WI38 (cell line): ENCODE results near the gene PARS2.
"Not testable (repeated sequence)": the region's sequence is repeated elsewhere in the genome, so short reads cannot be mapped to it uniquely, and the experiment has no call there.

ENCODE experiments used
- H3K4me3 ChIP-seq: 2 replicates; pipeline ENCODE4 v1.5.1; 2011; ENCODE audit warnings: low read depth, mild to moderate bottlenecking, control low read depth, low read length
- CTCF ChIP-seq: IDR thresholded peaks from 2 replicates; pipeline ENCODE4 v1.5.1; 2012; ENCODE audit warnings: low read depth, mild to moderate bottlenecking, control low read depth, low read length

Gene PARS2

DNA sequence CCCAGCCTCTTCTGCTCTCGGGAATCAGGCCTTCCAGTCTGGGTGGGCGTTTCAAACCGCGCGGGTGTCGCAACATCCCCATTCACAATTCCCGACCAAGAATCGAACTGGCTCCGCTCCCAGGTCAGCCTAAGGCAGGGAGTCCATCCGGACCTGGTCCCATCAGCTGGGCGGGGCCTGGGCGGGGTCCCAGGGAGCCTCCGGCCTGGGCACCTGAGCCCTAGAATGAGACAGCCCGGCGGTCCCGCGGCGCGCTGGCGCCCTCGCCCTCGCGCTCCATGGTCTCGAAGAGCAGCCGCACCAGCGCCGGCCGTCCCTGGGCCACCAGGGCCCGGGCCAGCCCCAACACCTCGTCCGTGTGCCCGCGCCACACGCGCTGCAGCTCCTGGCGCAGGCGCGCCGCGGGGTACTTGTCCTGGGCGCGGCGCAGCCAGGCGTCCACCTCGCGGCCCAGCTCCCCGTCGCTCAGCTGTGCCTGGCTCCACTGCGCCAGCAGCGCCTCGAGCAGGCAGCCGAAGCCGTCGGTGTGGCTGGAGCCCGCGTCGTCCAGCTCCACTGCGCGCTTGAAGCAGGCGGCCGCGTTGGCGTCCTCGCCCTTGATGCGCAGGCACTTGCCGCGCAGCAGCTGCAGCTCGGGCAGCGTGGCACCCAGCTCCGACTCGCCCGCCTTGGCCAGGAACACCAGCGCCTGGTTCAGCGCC, 16.9 kb upstream of the PARS2 start:
- H3K4me3 ChIP-seq: no peak overlapping the region
- TF ChIP-seq CTCF: no peak

GRCh38 chr1:54777431-54777830, 13.1 kb upstream of the PARS2 start:
- no peak overlapping the region for H3K4me3 ChIP-seq
- TF ChIP-seq CTCF: no peak

- no peak for TF ChIP-seq CTCF
- no peak overlapping the region for H3K4me3 ChIP-seq
Measured at GRCh38 chr1:54777011-54777410, 12.7 kb upstream of the PARS2 start.

DNA sequence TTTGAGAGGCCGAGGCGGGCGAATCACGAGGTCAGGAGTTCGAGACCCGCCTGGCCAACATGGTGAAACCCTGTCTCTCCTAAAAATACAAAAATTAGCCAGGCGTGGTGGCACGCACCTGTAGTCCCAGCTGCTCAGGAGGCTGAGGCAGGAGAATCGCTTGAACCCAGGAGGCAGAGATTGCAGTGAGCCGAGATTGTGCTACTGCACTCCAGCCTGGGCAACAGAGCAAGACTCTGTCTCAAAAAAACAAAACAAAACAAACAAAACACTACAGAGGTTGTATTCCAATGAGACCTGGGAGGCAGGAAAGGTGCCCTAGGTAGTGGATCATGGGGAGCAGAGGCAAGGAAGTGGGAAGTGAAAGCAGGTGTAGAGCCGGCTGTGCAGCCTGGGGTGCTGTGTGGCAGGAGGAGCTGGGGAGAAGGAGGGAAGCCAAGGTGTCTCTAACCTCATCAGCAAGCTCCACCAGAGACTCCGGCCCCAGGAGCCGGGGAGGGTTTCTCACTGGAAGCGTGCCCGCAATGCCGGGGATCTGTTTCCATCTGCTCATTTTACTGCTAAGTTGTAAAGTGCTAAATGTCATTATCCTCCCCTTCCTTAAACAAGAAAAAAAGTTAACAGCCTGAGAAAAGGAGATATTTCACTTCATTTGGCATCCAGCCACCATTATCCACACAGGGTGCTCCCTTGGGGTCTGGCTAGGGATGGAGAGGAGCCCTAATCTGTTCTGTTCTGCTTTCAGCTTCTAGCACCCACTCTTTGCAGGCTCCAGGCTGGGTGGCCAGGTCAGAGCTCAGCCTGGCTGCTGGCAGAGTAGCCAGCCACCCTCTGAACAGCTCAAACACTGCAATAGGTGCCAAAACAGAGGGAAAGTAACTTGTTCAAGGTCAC, 11.8 kb upstream of the PARS2 start:
- H3K4me3 ChIP-seq: not testable (repeated sequence)

GRCh38 chr1:54774820-54775498, 10.6 kb upstream of the PARS2 start:
- no peak overlapping the region for H3K4me3 ChIP-seq
- TF ChIP-seq CTCF: no peak

DNA sequence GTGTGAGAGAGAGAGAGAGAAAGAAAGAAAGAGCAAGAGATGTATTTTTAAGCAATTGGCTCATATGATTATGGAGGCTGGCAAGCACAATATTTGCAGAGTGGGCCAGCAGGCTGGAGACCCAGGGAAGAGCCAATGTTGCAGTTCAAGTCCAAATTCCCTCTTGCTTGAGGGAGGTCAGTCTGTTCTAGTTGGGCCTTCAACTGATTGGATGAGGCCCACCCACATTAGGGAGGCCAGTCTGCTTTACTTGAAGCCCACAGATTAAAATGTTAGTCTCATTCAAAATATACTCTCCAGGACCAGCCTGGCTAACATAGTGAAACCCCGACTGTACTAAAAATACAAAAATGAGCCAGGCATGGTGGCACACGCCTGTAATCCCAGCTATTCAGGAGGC, 8.6 kb upstream of the PARS2 start:
- no peak overlapping the region for H3K4me3 ChIP-seq
- TF ChIP-seq CTCF: no peak

DNA sequence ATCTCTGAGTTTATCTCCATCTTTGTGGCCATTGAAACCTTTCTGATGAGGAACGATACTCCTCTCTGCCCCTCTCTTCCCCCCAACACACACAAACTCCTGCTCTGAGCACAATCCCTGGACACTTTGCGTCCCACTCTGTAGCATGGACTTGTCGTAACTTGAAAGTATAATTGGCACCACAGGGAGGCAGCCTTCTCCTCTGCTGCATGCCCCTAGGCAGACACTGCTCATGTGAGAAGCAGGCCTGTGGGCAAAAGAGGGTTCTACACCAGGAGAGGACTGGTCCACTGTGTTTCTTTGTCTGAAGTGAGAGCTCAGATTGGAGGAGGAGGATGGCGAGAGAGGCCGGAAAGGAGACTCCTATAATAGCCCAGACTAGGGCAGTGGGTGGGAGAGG, 3.8 kb upstream of the PARS2 start:
- no peak for TF ChIP-seq CTCF
- H3K4me3 ChIP-seq: no peak overlapping the region
